Neural cell (in vitro differentiated cells): Measurements from ENCODE around the gene ELOA. TPM values are rescaled to one million over a fixed set of nuclear protein-coding genes. Genes with fewer than 3 reads are reported as not detected.
"Not testable (repeated sequence)": the region's sequence is repeated elsewhere in the genome, so short reads cannot be mapped to it uniquely, and the experiment has no call there.

ENCODE experiments used
- H2AFZ ChIP-seq: fragments of 200-600, 300-800 bp; sonication (generic), shearing (Covaris generic); 2 replicates; pipeline ENCODE4 v1.6.0; 2014; ENCODE audit warnings: low read depth, mild to moderate bottlenecking, antibody characterized with exemption, low read length, moderate library complexity
- H3F3A ChIP-seq: fragments of 200-600 bp; shearing (Covaris generic); 2 replicates; pipeline ENCODE4 v1.6.1; 2016; ENCODE audit warnings: mild to moderate bottlenecking, moderate library complexity, mixed read lengths, antibody characterized with exemption, low read length; ENCODE audit not compliant: insufficient read depth, poor library complexity, severe bottlenecking
- H3K27ac ChIP-seq: fragments of 200-600, 300-800 bp; sonication (generic), shearing (Covaris generic); 2 replicates; pipeline ENCODE4 v1.5.1; 2014; ENCODE audit warnings: mild to moderate bottlenecking, low read length, moderate library complexity
- H3K27me3 ChIP-seq: fragments of 300-800, 200-600 bp; sonication (generic), shearing (Covaris generic); 2 replicates; pipeline ENCODE4 v1.6.0; 2014; ENCODE audit warnings: mild to moderate bottlenecking, low read depth, low read length, moderate library complexity; ENCODE audit not compliant: insufficient read depth
- H3K36me3 ChIP-seq: fragments of 300-800, 200-600 bp; sonication (generic), shearing (Covaris generic); 2 replicates; pipeline ENCODE4 v1.5.1; 2014; ENCODE audit warnings: mild to moderate bottlenecking, antibody characterized with exemption, low read length, moderate library complexity; ENCODE audit not compliant: insufficient read depth
- H3K4me2 ChIP-seq: fragments of 300-800, 200-600 bp; sonication (generic), shearing (Covaris generic); 2 replicates; pipeline ENCODE4 v1.6.0; 2014; ENCODE audit warnings: mild to moderate bottlenecking, low read length
- H3K4me3 ChIP-seq: fragments of 300-800, 200-600 bp; sonication (generic), shearing (Covaris generic); 2 replicates; pipeline ENCODE4 v1.5.1; 2014; ENCODE audit warnings: mild to moderate bottlenecking, low read length, moderate library complexity
- H3K79me2 ChIP-seq: fragments of 200-600 bp; shearing (Covaris generic); replicated peaks from 2 replicates; pipeline ENCODE4 v1.6.0; 2014; ENCODE audit warnings: mild to moderate bottlenecking, low read length, moderate library complexity; ENCODE audit not compliant: insufficient read depth
- H3K9ac ChIP-seq: fragments of 300-800, 200-600 bp; sonication (generic), shearing (Covaris generic); 2 replicates; pipeline ENCODE4 v1.6.1; 2016; ENCODE audit warnings: mild to moderate bottlenecking, low read length, mixed read lengths
- H3K9me2 ChIP-seq: fragments of 200-600 bp; shearing (Covaris generic); 2 replicates; pipeline ENCODE4 v1.6.1; 2016; ENCODE audit warnings: mild to moderate bottlenecking, low read length, mixed read lengths; ENCODE audit not compliant: insufficient read depth
- H3K9me3 ChIP-seq: fragments of 200-600, 300-800 bp; sonication (generic), shearing (Covaris generic); 2 replicates; pipeline ENCODE4 v1.6.1; 2016; ENCODE audit warnings: mild to moderate bottlenecking, mixed run types, low read length, moderate library complexity, mixed read lengths
- H4K20me1 ChIP-seq: fragments of 200-600 bp; shearing (Covaris generic); 2 replicates; pipeline ENCODE4 v1.6.1; 2016; ENCODE audit warnings: mild to moderate bottlenecking, mixed run types; ENCODE audit not compliant: insufficient read depth
- EP300 ChIP-seq: fragments of 450-650 bp; conservative IDR thresholded peaks from 2 replicates; pipeline ENCODE4 v1.6.1; 2014; ENCODE audit warnings: antibody characterized with exemption, mild to moderate bottlenecking, moderate library complexity; ENCODE audit not compliant: poor library complexity, severe bottlenecking
- EZH2 ChIP-seq: fragments of 200-600, 300-800 bp; shearing (Covaris generic), sonication (generic); IDR thresholded peaks from 2 replicates; pipeline ENCODE4 v1.6.1; 2014; ENCODE audit warnings: antibody characterized with exemption, low read length, borderline replicate concordance, mild to moderate bottlenecking; ENCODE audit not compliant: insufficient read depth, poor library complexity, severe bottlenecking
- MXI1 ChIP-seq: fragments of 450-650 bp; conservative IDR thresholded peaks from 2 replicates; pipeline ENCODE4 v1.6.1; 2014; ENCODE audit warnings: antibody characterized with exemption, mild to moderate bottlenecking; ENCODE audit not compliant: poor library complexity, severe bottlenecking
- POLR2AphosphoS5 ChIP-seq: IDR thresholded peaks from 2 replicates; pipeline ENCODE4 v1.6.1; 2012
- RAD21 ChIP-seq: fragments of 450-650 bp; conservative IDR thresholded peaks from 2 replicates; pipeline ENCODE4 v1.6.1; 2014; ENCODE audit warnings: antibody characterized with exemption, mild to moderate bottlenecking, moderate library complexity
- SMC3 ChIP-seq: fragments of 450-650 bp; conservative IDR thresholded peaks from 2 replicates; pipeline ENCODE4 v1.6.1; 2014; ENCODE audit warnings: antibody characterized with exemption, mild to moderate bottlenecking, moderate library complexity; ENCODE audit not compliant: poor library complexity
- TAF1 ChIP-seq: IDR thresholded peaks from 2 replicates; pipeline ENCODE4 v1.6.1; 2012; ENCODE audit warnings: low read depth
- polyA plus RNA-seq: library from polyadenylated mRNA; depleted of rRNA; stranded (reverse); fragments of >200 nt; gene quantifications from 2 replicates; pipeline ENCODE4 v1.2.3, GENCODE V29; 2014
- TF ChIP-seq, protein P1 (sequence below): IDR thresholded peaks from 2 replicates; pipeline ENCODE4 v1.6.1; 2012; ENCODE audit warnings: borderline replicate concordance
- TF ChIP-seq, protein P2 (sequence below): fragments of 450-650 bp; IDR thresholded peaks from 2 replicates; pipeline ENCODE4 v1.5.1; 2014; ENCODE audit warnings: antibody characterized with exemption, mild to moderate bottlenecking, moderate library complexity; ENCODE audit not compliant: poor library complexity, severe bottlenecking

Gene ELOA
- polyA plus RNA-seq, 1 donor from 2014 or later = 20.0 TPM

DNA sequence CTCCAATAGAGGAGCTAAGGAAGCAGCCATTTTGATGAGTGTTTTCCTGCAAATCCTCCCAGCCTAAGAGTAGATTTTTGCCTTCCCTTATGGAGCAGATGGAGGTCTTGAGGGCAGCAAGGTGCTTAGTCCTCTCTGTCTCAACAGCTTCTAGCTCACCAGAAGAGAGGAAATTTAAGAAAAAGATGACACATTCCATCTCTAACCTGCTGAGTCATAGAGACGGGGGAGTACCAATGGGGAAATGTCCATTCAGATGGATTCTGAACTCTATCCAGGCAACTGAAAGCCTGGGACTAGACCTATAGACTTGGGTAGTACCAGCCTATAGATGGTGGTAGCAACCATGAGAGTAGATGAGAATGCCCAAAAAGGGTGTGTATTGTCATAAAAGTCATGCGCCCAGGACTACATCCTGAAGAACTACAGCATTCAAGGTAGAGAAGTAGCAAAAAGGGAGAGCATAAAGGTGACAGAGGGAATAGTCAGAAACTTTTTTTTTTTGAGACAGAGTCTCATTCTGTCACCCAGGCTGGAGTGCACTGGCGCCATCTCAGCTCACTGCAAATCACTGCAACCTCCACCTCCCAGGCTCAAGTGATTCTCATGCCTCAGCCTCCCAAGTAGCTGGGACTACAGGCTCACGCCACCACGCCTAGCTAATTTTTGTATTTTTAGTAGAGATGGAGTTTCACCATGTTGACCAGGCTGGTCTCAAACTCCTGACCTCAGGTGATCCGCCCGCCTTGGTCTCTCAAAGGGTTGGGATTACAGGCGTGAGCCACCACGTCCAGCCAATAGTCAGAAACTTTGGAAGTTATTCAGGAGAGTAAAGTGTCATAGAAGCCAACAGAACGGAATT is 10.7 kb upstream of the ELOA start:
- H3K36me3 ChIP-seq = no peaks in the 10 kb centered on the region
- no peaks in the 10 kb centered on the region for H3K79me2 ChIP-seq
- H3K4me3 ChIP-seq = no peak overlapping the region
- no peaks in the 10 kb centered on the region for H3K9me3 ChIP-seq
- H3K4me2 ChIP-seq = no peak overlapping the region
- no peaks in the 10 kb centered on the region for H4K20me1 ChIP-seq
- no peaks in the 10 kb centered on the region for H3K27me3 ChIP-seq
- H3K9me2 ChIP-seq = no peaks in the 10 kb centered on the region
- no peak overlapping the region for H3K9ac ChIP-seq
- H3K27ac ChIP-seq = no peak overlapping the region
- TF ChIP-seq EZH2 (no peak), MXI1 (no peak), SMC3 (no peak), POLR2AphosphoS5 (no peak), EP300 (no peak), RAD21 (no peak), TAF1 (no peak)
- TF ChIP-seq, protein P1, sequence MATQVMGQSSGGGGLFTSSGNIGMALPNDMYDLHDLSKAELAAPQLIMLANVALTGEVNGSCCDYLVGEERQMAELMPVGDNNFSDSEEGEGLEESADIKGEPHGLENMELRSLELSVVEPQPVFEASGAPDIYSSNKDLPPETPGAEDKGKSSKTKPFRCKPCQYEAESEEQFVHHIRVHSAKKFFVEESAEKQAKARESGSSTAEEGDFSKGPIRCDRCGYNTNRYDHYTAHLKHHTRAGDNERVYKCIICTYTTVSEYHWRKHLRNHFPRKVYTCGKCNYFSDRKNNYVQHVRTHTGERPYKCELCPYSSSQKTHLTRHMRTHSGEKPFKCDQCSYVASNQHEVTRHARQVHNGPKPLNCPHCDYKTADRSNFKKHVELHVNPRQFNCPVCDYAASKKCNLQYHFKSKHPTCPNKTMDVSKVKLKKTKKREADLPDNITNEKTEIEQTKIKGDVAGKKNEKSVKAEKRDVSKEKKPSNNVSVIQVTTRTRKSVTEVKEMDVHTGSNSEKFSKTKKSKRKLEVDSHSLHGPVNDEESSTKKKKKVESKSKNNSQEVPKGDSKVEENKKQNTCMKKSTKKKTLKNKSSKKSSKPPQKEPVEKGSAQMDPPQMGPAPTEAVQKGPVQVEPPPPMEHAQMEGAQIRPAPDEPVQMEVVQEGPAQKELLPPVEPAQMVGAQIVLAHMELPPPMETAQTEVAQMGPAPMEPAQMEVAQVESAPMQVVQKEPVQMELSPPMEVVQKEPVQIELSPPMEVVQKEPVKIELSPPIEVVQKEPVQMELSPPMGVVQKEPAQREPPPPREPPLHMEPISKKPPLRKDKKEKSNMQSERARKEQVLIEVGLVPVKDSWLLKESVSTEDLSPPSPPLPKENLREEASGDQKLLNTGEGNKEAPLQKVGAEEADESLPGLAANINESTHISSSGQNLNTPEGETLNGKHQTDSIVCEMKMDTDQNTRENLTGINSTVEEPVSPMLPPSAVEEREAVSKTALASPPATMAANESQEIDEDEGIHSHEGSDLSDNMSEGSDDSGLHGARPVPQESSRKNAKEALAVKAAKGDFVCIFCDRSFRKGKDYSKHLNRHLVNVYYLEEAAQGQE = no peak
- TF ChIP-seq, protein P2, sequence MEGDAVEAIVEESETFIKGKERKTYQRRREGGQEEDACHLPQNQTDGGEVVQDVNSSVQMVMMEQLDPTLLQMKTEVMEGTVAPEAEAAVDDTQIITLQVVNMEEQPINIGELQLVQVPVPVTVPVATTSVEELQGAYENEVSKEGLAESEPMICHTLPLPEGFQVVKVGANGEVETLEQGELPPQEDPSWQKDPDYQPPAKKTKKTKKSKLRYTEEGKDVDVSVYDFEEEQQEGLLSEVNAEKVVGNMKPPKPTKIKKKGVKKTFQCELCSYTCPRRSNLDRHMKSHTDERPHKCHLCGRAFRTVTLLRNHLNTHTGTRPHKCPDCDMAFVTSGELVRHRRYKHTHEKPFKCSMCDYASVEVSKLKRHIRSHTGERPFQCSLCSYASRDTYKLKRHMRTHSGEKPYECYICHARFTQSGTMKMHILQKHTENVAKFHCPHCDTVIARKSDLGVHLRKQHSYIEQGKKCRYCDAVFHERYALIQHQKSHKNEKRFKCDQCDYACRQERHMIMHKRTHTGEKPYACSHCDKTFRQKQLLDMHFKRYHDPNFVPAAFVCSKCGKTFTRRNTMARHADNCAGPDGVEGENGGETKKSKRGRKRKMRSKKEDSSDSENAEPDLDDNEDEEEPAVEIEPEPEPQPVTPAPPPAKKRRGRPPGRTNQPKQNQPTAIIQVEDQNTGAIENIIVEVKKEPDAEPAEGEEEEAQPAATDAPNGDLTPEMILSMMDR = no peak
- H3F3A ChIP-seq = no peaks in the 10 kb centered on the region
- no peak overlapping the region for H2AFZ ChIP-seq

DNA sequence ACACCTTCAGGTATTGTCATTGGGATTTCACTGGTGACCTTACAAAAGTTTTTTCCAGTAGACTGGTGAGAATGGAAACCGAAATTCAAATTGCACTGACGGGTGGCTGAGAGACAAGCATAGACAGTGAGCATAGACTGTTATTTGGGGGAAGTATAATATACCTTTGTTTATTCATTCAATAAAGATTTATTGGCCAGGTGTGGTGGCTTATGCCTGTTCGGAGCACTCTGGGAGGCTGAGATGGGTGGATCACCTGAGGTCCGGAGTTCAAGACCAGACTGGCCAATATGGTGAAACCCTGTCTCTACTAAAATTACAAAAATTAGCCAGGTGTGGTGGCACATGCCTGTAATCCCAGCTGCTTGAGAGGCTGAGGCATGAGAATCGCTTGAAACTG is 10.0 kb upstream of the ELOA start:
- H3F3A ChIP-seq, H3K9ac ChIP-seq, H3K27me3 ChIP-seq, H3K36me3 ChIP-seq, H2AFZ ChIP-seq, H3K9me2 ChIP-seq, H3K27ac ChIP-seq, H3K4me2 ChIP-seq, H3K9me3 ChIP-seq, H3K79me2 ChIP-seq, H4K20me1 ChIP-seq, H3K4me3 ChIP-seq: not testable (repeated sequence)
